ENCODE data around the gene PARD3B. TPM values are rescaled to one million over a fixed set of nuclear protein-coding genes. Genes with fewer than 3 reads are reported as not detected.

Gene PARD3B
- polyA plus RNA-seq, 10 donors = 6.5 to 10.2 (median 7.4) TPM

DNA sequence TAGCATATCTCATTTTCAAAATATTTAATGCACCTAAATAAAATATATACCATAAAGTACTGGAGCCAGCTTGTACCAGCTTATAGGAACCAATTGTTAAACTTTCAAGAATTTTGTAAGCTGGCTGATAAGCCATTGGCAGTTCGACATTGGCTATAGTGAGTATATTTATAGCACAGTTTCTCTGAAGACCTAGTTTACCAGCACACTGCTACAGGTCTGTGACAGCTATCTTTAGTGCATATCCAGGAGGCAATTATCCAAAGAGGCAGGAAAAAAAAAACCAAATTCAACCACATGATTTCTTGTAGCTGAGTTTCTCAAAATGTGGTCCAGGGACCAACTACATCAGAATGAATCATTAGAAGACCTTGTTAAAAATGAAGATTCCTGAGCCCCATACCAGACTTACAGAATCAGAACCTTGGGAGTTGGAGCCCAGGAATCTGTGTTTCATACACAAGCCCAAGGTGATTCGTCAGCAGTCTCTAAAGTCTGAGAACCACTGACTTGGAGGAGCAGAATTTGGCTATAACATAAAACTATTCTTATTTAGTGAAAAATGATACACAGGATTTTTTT, 858.1 kb downstream of the PARD3B start:
- DNase-seq = peak in 1 of 3 donors; percentile 86

GRCh38 chr2:205405194-205405593, 859.9 kb downstream of the PARD3B start:
- peak in 1 of 3 donors; percentile 43 for DNase-seq

DNA sequence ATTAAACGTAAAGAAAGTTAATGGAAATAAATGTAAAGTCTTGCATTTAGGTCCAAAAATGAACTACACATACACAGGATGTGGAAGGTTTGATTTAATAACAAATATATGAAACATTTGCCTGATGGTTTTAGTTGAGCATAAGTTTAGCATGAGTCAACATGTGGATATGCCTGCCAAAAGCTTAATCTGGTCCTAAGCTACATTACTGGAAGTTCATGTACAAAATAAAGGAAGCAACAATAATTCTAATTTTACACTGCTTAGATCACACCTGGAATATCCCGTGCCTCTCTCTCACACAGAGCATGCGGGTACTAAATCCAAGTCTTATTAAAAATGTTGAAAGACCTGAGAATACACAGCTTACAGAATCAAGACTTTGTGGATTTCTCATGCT, 860.5 kb downstream of the PARD3B start:
- DNase-seq = peak; percentile 66 to 85 (median 82)

DNA sequence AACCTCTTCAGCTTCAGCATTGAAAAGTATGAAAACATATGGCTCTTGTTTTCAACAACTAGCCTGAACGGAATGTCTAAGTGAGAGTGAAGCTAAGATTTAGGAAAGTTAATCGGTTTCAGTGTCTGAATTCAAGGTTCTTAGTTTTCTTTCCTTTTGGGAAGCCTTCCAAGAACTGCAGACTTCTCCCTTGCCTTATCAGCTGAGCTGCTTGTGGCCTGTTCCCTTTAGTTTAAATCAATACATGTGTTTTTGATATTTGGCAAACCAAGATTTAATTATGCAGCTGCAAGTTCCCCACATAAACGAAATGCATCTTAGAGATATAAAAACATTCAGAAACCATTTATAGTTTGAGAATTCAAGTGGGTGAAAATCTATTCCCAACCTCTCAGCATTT, 862.7 kb downstream of the PARD3B start:
- peak; percentile 83 to 93 (median 92) for DNase-seq

DNA sequence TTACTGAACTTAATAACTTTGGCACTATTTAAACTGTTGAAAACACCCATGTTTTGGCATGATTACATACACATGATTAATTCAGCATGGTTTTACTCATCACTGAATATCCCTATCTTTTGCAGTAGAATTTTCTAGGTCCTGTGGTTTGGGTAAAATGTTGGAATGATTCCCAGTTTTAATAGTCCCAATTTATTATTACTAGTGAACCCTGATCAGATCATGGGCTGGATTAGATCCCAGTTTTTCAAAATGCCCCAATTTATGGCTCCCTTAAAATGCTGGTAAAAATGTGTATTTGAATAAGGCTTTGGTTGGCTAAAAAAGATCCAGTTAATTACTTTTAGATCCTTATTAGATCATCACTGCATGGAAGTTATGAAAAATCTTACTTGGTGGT, 863.4 kb downstream of the PARD3B start:
- DNase-seq = peak; percentile 16 to 54 (median 52)

- peak; percentile 12 to 31 (median 24) for DNase-seq
These were observed 864.1 kb downstream of the PARD3B start for GRCh38 chr2:205409411-205409810.

GRCh38 chr2:205411558-205411957, 866.3 kb downstream of the PARD3B start:
- DNase-seq = peak in 2 of 3 donors; percentile 25 to 34

DNA sequence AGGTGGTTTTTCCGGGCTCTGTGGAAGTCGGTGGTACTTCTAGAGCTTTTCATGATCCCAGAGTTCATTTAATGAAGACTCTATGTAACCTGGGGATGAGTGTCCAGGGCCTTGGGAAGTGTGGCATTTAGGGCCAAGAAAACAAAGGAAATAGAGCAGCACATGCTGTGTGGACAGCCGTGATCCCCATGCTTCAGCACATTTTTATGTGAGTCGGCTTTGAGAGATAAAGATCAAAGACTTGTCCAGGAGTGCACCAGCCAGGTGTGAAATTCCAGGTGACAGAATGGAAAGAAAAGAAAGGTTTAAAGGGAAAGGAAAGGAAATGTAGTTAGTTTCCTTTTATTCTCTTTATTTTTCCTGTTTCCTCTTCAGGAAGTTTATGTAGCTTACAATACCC, 879.1 kb downstream of the PARD3B start:
- no peak for DNase-seq

GRCh38 chr2:205425102-205425501, 879.8 kb downstream of the PARD3B start:
- DNase-seq = no peak

- peak in 1 of 3 donors; percentile 23 for DNase-seq
These were observed 881.8 kb downstream of the PARD3B start for GRCh38 chr2:205427112-205427511.

DNA sequence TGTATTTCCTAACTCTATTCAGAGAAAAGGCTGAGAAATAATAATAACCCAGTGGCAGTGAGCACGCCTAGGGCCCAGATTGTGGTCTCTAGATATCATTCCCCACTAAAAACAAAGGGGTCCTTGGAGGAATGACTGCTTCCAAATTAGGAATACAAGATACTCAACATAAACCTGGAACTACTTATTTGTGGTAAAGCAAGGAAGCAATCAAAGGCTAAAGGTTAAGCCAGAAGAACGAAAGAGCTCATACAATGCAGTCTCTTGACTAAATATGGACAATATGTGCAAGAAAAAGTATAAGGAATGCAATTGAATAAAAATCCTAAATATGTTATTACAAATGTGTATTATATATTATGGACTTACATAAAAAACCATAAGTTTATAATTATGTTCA, 883.5 kb downstream of the PARD3B start:
- no peak for DNase-seq

- no peak for DNase-seq
These were observed 890.7 kb downstream of the PARD3B start for GRCh38 chr2:205435970-205436369.

- DNase-seq = no peak
These were observed 893.0 kb downstream of the PARD3B start for GRCh38 chr2:205438241-205438640.

DNA sequence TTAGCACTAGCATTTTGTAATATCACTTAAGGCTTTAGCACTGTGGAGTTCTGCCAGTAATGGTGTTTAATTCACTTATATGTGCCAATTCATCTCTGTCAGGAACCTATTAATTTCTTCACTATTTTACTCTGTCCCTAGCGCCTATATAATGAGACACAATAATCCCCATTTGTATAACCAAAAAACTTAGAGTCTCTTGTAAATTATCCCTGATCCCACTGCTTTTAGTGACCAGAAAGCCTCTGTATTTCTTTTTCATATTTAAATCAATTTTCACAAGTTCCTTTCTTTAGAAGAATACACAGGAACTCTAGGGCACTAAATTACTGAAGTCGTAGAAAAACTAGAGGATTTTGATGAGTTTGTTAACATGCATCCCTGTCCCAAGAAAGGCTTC, 894.3 kb downstream of the PARD3B start:
- DNase-seq = no peak

- DNase-seq = no peak
These were observed 896.2 kb downstream of the PARD3B start for GRCh38 chr2:205441524-205441923.

- DNase-seq = no peak
These were observed 902.9 kb downstream of the PARD3B start for GRCh38 chr2:205448189-205448588.

GRCh38 chr2:205451901-205452512, 906.7 kb downstream of the PARD3B start:
- DNase-seq = no peak

GRCh38 chr2:205453202-205453601, 907.9 kb downstream of the PARD3B start:
- no peak for DNase-seq

DNA sequence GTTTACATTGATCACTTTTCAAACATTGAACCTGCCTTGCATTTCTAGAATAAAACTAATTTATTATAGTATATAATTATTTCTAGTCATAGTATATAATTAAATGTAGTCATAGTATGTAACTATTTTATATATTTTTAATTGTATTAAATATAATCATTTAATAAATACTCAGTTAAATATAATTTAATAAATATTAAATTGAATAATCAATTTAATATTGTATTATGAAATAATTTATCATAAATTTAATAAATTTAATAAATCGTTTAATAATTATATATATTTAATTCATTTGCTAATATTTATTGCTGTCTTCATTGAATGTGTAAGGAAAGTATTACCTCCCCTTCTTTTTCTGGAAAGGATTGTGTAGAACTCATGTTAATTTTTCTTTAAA, 911.4 kb downstream of the PARD3B start:
- DNase-seq = no peak

DNA sequence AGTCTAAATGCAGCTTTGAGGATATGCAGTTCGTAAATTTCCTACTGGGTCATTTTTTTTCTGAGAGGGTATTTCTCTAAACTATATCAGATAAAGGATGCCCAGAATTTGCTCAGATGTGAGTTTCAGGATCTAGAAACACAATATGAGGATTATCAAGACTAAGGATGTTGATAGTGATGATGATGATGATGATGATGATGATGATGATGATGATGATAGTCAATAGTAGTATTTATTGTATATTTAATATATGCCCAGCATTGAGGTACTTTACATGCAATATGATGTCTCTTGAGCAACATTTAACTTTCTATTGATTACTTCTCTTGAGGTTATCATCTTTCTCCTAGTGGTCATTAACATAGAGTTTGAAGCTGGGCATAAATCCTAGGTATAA, 914.9 kb downstream of the PARD3B start:
- no peak for DNase-seq

DNA sequence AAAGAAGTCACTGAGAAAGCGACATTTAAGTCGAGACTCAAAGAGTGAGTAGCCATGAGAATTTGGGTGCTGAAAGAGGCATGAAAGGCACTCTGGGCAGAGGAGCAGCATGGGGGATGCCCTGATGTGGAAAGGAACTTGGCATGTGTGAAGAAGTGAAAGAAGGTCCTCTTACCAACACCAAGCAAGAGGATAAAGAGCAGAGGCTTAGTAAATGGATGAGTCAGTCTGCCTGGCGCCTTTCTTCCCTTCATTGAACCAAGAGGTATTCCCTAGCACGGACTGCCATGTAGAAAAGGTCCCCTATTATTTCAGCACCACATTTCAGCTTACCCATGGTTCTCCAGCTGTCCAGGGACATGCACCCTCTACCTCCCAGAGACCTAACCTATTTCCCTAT, 915.9 kb downstream of the PARD3B start:
- no peak for DNase-seq

DNA sequence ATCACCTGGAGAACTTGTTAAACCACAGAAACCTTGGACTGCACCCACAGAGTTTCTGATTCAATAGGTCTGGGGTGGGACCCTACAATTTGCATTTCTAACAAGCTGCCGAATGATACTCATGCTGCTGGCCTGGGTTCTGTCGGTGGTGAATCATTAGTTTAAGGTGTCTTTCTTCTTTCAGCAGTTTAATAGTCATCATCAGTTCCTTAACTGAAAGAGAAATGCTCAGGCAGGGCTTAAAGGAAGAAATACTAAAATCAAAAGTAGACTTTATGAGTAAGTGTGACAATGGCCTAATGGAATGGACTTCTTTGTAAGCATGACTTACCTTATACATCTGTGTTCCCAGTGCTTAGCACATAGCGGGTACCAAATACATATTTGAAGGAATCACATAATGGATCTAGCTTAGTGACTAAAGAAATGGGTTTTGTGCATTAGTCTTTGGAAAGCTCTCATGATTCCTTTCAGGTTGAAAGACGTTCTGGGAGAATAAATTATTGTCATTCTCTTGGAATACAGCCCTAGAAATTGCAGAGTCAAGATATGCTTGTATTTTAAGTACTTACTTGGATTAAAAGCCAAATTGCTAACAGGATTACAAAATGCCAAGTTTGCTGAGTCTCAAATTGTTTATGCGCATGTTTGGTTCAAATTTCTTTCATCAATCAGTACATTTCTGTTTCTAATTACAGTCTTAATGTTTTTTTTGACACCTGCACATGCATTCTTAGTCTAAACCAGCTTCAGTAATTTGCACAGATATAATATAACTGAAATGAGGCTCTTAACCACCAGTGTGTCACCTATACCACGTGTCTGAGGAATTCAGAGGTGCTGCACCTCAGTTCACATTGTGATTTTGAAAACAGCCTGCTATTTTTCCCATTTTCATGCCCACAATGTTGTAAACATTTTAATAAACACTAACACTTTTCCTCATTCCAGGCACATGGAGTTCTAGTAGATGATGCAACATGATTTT, 916.7 kb downstream of the PARD3B start:
- DNase-seq = peak in 1 of 3 donors; percentile 47
